Mesothelial cell of epicardium (in vitro differentiated cells): ENCODE measurements around the gene DPYD. TPM values are rescaled to one million over a fixed set of nuclear protein-coding genes. Genes with fewer than 3 reads are reported as not detected.

Source experiments
- DNase-seq, 2 experiments: peaks; one replicate each; pipeline ENCODE4 v3.0.0; 2021; ENCODE audit warnings: low spot score in 2 of 2; ENCODE audit not compliant: unreplicated experiment in 2 of 2
- H3K27ac Mint-ChIP-seq: 2 replicates; pipeline ENCODE4 v1.8.0; 2021; ENCODE audit warnings: mixed read lengths
- H3K27me3 Mint-ChIP-seq: 2 replicates; pipeline ENCODE4 v1.8.0; 2021; ENCODE audit warnings: low read depth, mixed read lengths
- H3K36me3 Mint-ChIP-seq: 2 replicates; pipeline ENCODE4 v1.8.0; 2021; ENCODE audit warnings: mixed read lengths
- H3K4me1 Mint-ChIP-seq: 2 replicates; pipeline ENCODE4 v1.8.0; 2021; ENCODE audit warnings: mixed read lengths
- H3K4me3 Mint-ChIP-seq: 2 replicates; pipeline ENCODE4 v1.8.0; 2021; ENCODE audit warnings: mild to moderate bottlenecking, moderate library complexity, mixed read lengths
- H3K9me3 Mint-ChIP-seq: 2 replicates; pipeline ENCODE4 v1.8.0; 2021; ENCODE audit warnings: mixed read lengths
- total RNA-seq: library from RNA; stranded (reverse); gene quantifications from 3 replicates; pipeline ENCODE4 v1.2.1, GENCODE V29; 2021
- TF ChIP-seq, protein P1 (sequence below): fragments of 200-600 bp; sonication (generic); IDR thresholded peaks from one replicate; pipeline ENCODE4 v1.5.0; 2021; ENCODE audit warnings: antibody characterized with exemption; ENCODE audit not compliant: unreplicated experiment

DPYD gene
- total RNA-seq, 1 donor from 2014 or later = 13.3 TPM

DNA sequence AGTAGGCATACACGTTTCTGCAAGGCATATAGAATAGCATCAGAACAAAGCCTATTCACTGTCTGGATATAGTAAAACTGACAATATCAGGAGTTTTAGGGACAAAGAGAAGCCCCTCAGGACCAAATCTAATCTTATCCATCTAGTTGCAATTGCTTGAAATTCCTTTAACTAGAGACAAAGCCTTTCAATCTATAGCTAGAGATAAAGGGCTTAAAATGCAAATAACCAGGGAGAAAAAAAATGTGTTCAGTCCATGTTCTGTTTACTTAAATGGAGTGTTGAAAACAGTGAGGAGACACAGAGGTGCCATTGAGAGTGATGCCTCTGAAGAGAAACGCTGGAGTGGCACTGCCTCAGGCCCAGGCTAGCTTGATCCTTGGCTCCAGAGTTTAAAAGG, 286.1 kb downstream of the DPYD start:
- TF ChIP-seq, protein P1, sequence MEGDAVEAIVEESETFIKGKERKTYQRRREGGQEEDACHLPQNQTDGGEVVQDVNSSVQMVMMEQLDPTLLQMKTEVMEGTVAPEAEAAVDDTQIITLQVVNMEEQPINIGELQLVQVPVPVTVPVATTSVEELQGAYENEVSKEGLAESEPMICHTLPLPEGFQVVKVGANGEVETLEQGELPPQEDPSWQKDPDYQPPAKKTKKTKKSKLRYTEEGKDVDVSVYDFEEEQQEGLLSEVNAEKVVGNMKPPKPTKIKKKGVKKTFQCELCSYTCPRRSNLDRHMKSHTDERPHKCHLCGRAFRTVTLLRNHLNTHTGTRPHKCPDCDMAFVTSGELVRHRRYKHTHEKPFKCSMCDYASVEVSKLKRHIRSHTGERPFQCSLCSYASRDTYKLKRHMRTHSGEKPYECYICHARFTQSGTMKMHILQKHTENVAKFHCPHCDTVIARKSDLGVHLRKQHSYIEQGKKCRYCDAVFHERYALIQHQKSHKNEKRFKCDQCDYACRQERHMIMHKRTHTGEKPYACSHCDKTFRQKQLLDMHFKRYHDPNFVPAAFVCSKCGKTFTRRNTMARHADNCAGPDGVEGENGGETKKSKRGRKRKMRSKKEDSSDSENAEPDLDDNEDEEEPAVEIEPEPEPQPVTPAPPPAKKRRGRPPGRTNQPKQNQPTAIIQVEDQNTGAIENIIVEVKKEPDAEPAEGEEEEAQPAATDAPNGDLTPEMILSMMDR = no peak
- H3K4me3 Mint-ChIP-seq = no peak overlapping the region
- peaks cover 6% of the 10 kb centered on the region for H3K27me3 Mint-ChIP-seq
- DNase-seq = no peak
- H3K9me3 Mint-ChIP-seq = peaks cover 2% of the 10 kb centered on the region
- peaks cover 2% of the 10 kb centered on the region for H3K36me3 Mint-ChIP-seq
- H3K4me1 Mint-ChIP-seq = peaks cover 48% of the 10 kb centered on the region
- H3K27ac Mint-ChIP-seq = no peak overlapping the region

DNA sequence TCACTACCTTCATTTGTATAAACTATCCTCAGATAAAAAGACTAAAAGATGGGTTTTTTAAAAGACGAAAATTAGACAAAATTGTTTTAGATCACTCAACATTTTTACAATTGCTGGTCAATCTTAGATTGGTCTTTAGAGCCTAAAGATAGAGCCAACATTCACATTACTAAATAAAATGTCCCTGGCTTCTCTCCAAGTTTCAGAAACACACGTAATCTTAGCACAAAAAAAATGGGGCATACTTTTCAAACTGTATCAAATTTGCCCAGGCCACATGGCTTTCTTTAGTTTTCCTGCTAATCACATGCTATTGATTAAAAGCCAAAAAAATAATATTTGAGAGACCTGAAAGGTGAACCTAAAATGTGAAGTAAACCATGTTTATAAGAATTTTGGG, 288.1 kb downstream of the DPYD start:
- H3K9me3 Mint-ChIP-seq = peaks cover 2% of the 10 kb centered on the region
- DNase-seq = no peak
- H3K4me3 Mint-ChIP-seq = no peak overlapping the region
- no peaks in the 10 kb centered on the region for H3K36me3 Mint-ChIP-seq
- H3K27ac Mint-ChIP-seq = peak overlapping the region; percentile 44
- peaks cover 2% of the 10 kb centered on the region for H3K27me3 Mint-ChIP-seq
- TF ChIP-seq, protein P1 = no peak
- H3K4me1 Mint-ChIP-seq = peaks cover 51% of the 10 kb centered on the region

DNA sequence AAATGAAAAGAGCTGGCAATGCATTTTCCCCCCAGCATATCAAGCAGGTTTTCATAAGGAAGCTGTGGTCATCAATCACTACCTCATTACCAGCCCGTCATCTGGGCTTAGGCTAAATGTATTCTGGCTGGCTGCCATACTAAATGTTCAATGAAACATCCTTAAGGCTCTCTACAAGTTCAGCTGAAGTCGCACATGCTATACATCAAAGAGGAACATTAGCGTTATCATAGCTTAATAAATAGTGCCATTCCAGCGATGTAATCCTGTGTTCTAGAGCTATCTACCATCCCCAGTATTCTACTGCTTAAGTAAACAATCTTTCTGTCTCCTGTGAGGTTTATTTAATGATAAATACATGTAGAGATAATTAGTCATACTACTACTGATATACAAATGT, 288.8 kb downstream of the DPYD start:
- Mint-ChIP-seq H3K4me1 (peaks cover 46% of the 10 kb centered on the region), H3K27ac (peak overlapping the region; percentile 44), H3K27me3 (peaks cover 5% of the 10 kb centered on the region), H3K9me3 (peaks cover 2% of the 10 kb centered on the region), H3K4me3 (no peak overlapping the region), H3K36me3 (no peaks in the 10 kb centered on the region)
- TF ChIP-seq, protein P1 = no peak
- DNase-seq = peak; percentile 27 to 62

DNA sequence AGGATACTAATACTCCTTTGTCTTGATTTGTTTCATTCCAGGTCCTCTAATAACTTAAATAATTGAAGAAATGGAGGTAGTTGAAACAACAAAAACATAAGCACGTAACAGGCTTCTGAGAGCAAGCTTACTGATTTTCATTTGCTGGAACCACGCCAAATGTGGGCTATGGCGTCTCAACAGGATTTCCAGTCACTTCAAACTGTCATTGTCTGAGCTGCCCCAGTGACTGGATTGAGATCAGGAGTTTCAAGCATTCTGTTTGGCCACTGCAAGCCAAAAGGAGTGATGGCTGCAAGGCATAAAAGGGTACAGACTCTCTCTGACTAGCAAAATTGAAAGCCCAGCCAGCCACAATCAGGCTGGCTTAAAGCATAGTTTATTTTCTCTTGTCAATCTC, 289.9 kb downstream of the DPYD start:
- peak in 1 of 2 experiments; percentile 46 for DNase-seq
- H3K4me3 Mint-ChIP-seq = no peak overlapping the region
- H3K36me3 Mint-ChIP-seq = no peaks in the 10 kb centered on the region
- H3K9me3 Mint-ChIP-seq = no peaks in the 10 kb centered on the region
- TF ChIP-seq, protein P1 = no peak
- peaks cover 40% of the 10 kb centered on the region for H3K4me1 Mint-ChIP-seq
- H3K27me3 Mint-ChIP-seq = peaks cover 5% of the 10 kb centered on the region
- H3K27ac Mint-ChIP-seq = peak overlapping the region; percentile 28

DNA sequence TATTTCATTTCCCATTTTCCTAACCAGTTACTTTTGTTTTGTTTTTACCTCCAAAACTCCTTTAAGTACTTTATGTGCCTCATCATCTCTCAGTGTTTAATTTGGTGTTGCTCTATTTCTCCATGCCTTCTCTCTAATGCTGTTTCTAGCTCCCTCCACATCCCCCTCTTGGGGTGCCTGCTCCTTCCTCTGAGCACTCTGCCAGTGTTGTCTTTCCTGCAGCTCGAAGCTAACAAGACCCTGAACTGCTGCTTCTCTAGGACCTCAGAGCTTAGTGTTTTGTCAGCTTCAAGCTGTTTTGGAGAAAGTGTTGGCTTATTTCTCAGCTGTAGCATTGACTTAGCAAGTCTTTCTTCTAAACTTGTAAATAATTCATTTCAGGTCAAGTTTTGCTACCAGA, 290.6 kb downstream of the DPYD start:
- H3K36me3 Mint-ChIP-seq = no peaks in the 10 kb centered on the region
- H3K27ac Mint-ChIP-seq = peak overlapping the region; percentile 3
- peaks cover 40% of the 10 kb centered on the region for H3K4me1 Mint-ChIP-seq
- no peak overlapping the region for H3K4me3 Mint-ChIP-seq
- H3K9me3 Mint-ChIP-seq = no peaks in the 10 kb centered on the region
- no peak for DNase-seq
- peaks cover 5% of the 10 kb centered on the region for H3K27me3 Mint-ChIP-seq
- TF ChIP-seq, protein P1 = no peak

DNA sequence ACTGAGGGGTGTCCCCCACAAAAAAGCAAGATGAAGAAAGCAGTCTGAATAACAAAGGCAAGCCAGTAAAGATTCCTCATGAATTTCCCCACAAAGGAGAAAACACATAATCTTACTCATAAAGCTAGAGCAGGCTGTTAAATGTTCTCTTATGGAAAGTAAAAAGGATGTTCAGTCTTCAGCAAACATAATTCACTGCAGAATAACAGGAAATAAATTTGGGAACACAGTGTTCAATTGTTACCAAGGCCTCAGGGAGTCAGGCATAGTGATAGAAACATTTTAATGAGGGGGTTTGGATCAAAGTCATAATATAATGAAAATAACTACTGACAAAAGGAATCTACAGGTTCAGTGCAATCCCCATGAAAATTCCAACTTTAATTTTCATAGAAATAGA, 297.6 kb downstream of the DPYD start:
- H3K4me1 Mint-ChIP-seq = no peaks in the 10 kb centered on the region
- peaks cover 16% of the 10 kb centered on the region for H3K9me3 Mint-ChIP-seq
- H3K27me3 Mint-ChIP-seq = peaks cover 3% of the 10 kb centered on the region
- peaks cover 13% of the 10 kb centered on the region for H3K36me3 Mint-ChIP-seq
- no peak overlapping the region for H3K27ac Mint-ChIP-seq
- TF ChIP-seq, protein P1 = no peak
- H3K4me3 Mint-ChIP-seq = no peak overlapping the region
- DNase-seq = no peak
